ENCODE results near the gene TMEM41B. TPM values are rescaled to one million over a fixed set of nuclear protein-coding genes. Genes with fewer than 3 reads are reported as not detected.
"Not testable (repeated sequence)": the region's sequence is repeated elsewhere in the genome, so short reads cannot be mapped to it uniquely, and the experiment has no call there.

Gene TMEM41B
- total RNA-seq, 4 donors from 2014 or later = 14.4 to 23.5 (median 16.9) TPM

- no peaks in the 10 kb centered on the region for H3K27me3 ChIP-seq
- H3K36me3 ChIP-seq = peaks cover 0 to 9% of the 10 kb centered on the region in 2 donors
- no peak for ATAC-seq
- H3K27ac ChIP-seq = peak overlapping the region in 1 of 4 donors; percentile 17
- TF ChIP-seq POLR2AphosphoS5 (IDR thresholded peaks at IDR 0.05) = no peak
- TF ChIP-seq POLR2A (IDR thresholded peaks at IDR 0.05) = no peak
- TF ChIP-seq, protein P1, sequence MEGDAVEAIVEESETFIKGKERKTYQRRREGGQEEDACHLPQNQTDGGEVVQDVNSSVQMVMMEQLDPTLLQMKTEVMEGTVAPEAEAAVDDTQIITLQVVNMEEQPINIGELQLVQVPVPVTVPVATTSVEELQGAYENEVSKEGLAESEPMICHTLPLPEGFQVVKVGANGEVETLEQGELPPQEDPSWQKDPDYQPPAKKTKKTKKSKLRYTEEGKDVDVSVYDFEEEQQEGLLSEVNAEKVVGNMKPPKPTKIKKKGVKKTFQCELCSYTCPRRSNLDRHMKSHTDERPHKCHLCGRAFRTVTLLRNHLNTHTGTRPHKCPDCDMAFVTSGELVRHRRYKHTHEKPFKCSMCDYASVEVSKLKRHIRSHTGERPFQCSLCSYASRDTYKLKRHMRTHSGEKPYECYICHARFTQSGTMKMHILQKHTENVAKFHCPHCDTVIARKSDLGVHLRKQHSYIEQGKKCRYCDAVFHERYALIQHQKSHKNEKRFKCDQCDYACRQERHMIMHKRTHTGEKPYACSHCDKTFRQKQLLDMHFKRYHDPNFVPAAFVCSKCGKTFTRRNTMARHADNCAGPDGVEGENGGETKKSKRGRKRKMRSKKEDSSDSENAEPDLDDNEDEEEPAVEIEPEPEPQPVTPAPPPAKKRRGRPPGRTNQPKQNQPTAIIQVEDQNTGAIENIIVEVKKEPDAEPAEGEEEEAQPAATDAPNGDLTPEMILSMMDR (IDR thresholded peaks at IDR 0.05) = no peak
- TF ChIP-seq EP300 (IDR thresholded peaks at IDR 0.05) = no peak
- no peak overlapping the region for H3K4me3 ChIP-seq
- peaks cover 0 to 31% (median 0%) of the 10 kb centered on the region in 3 donors for H3K4me1 ChIP-seq
- no peaks in the 10 kb centered on the region for H3K9me3 ChIP-seq
- WGBS, 2 donors (ENCODE audit: low coverage in 1 of 2) = 67 to 78% methylated on average over 1 to 3 of the region's 3 CpGs
Observed at GRCh38 chr11:9253086-9253485, 61.3 kb downstream of the TMEM41B start.

- H3K36me3 ChIP-seq = peaks cover 0 to 9% of the 10 kb centered on the region in 2 donors
- 85 to 86% methylated on average over 3 of the region's 3 CpGs for WGBS, 2 donors (ENCODE audit: low coverage in 1 of 2)
- no peaks in the 10 kb centered on the region for H3K27me3 ChIP-seq
- H3K4me1 ChIP-seq = peaks cover 0 to 31% (median 0%) of the 10 kb centered on the region in 3 donors
- no peak for TF ChIP-seq EP300 (IDR thresholded peaks at IDR 0.05)
- TF ChIP-seq, protein P1 (IDR thresholded peaks at IDR 0.05) = no peak
- no peak for TF ChIP-seq POLR2AphosphoS5 (IDR thresholded peaks at IDR 0.05)
- no peak for TF ChIP-seq POLR2A (IDR thresholded peaks at IDR 0.05)
- no peak overlapping the region for H3K27ac ChIP-seq
- H3K4me3 ChIP-seq = no peak overlapping the region
- no peaks in the 10 kb centered on the region for H3K9me3 ChIP-seq
- no peak for ATAC-seq
Observed at GRCh38 chr11:9251311-9251710, 63.1 kb downstream of the TMEM41B start.

- H3K4me3 ChIP-seq = no peak overlapping the region
- H3K27ac ChIP-seq = no peak overlapping the region
- H3K27me3 ChIP-seq = no peaks in the 10 kb centered on the region
- 38 to 44% methylated on average over 2 of the region's 2 CpGs for WGBS, 2 donors (ENCODE audit: low coverage in 1 of 2)
- peaks cover 0 to 31% (median 0%) of the 10 kb centered on the region in 3 donors for H3K4me1 ChIP-seq
- ATAC-seq = no peak
- H3K36me3 ChIP-seq = peaks cover 0 to 1% of the 10 kb centered on the region in 2 donors
- no peaks in the 10 kb centered on the region for H3K9me3 ChIP-seq
- TF ChIP-seq, protein P1 (IDR thresholded peaks at IDR 0.05) = no peak
- TF ChIP-seq POLR2AphosphoS5 (IDR thresholded peaks at IDR 0.05) (no peak), EP300 (IDR thresholded peaks at IDR 0.05) (no peak), POLR2A (IDR thresholded peaks at IDR 0.05) (no peak)
Observed at GRCh38 chr11:9250139-9250582, 64.2 kb downstream of the TMEM41B start.

DNA sequence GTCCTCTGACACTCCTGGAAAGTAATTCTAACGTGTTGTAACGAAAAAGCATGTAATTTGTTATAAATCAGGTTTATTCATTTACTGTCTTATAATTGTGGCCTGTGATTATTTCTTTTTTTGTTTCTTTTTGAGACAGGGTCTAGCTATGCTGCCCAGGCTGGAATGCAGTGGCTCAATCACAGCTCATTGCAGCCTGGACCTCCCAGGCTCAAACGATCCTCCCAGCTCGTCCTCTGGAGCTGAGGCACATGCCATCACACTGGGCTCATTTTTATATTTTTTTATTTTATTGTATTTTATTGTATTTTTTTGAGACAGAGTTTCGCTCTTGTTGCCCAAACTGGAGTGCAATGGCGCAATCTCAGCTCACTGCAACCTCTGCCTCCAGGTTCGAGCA, 65.1 kb downstream of the TMEM41B start:
- 79 to 85% methylated on average over 4 to 7 of the region's 7 CpGs for WGBS, 2 donors (ENCODE audit: low coverage in 1 of 2)
- H3K27me3 ChIP-seq = no peaks in the 10 kb centered on the region
- no peaks in the 10 kb centered on the region for H3K36me3 ChIP-seq
- no peak overlapping the region for H3K27ac ChIP-seq
- no peaks in the 10 kb centered on the region for H3K9me3 ChIP-seq
- H3K4me1 ChIP-seq = peaks cover 0 to 31% (median 0%) of the 10 kb centered on the region in 3 donors
- TF ChIP-seq, protein P1 (IDR thresholded peaks at IDR 0.05) = no peak
- no peak for TF ChIP-seq EP300 (IDR thresholded peaks at IDR 0.05)
- no peak for TF ChIP-seq POLR2A (IDR thresholded peaks at IDR 0.05)
- no peak for TF ChIP-seq POLR2AphosphoS5 (IDR thresholded peaks at IDR 0.05)
- H3K4me3 ChIP-seq = no peak overlapping the region
- no peak for ATAC-seq

DNA sequence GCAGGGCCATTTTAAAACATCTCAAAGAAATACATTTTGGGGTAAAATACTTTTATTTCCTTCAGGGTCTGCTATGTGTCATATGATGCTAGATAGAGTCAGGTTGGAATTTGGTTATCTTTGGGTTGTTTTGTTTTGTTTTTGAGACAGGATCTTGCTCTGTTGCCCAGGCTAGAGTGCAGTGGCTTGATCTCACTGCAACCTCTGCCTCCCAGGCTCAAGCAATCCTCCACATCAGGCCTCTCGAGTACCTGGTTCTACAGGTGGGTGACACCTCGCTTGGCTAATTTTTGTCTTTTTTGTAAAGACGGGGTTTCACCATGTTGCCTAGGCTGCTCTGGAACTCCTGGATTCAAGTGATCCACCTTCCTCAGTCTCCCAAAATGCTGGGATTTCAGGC, 66.5 kb downstream of the TMEM41B start:
- H3K4me1 ChIP-seq = peaks cover 0 to 31% (median 0%) of the 10 kb centered on the region in 3 donors
- WGBS, 2 donors (ENCODE audit: low coverage in 1 of 2) = 89 to 93% methylated on average over 3 of the region's 3 CpGs
- TF ChIP-seq, protein P1 (IDR thresholded peaks at IDR 0.05) = no peak
- no peak for TF ChIP-seq POLR2A (IDR thresholded peaks at IDR 0.05)
- TF ChIP-seq POLR2AphosphoS5 (IDR thresholded peaks at IDR 0.05) = no peak
- TF ChIP-seq EP300 (IDR thresholded peaks at IDR 0.05) = no peak
- H3K9me3 ChIP-seq = no peaks in the 10 kb centered on the region
- H3K4me3 ChIP-seq = no peak overlapping the region
- ATAC-seq = no peak
- H3K36me3 ChIP-seq = no peaks in the 10 kb centered on the region
- H3K27ac ChIP-seq = no peak overlapping the region
- H3K27me3 ChIP-seq = no peaks in the 10 kb centered on the region

- not testable (repeated sequence) for H3K4me3 ChIP-seq, H3K27ac ChIP-seq, ATAC-seq, H3K36me3 ChIP-seq, H3K27me3 ChIP-seq, H3K9me3 ChIP-seq
- 100% methylated on average over 1 to 2 of the region's 10 CpGs for WGBS, 2 donors (ENCODE audit: low coverage in 1 of 2)
- H3K4me1 ChIP-seq = peaks cover 0 to 27% (median 1%) of the 10 kb centered on the region in 3 donors
Observed at GRCh38 chr11:9236242-9236641, 78.2 kb downstream of the TMEM41B start.
